Coronary artery (tissue), 2 donors: ENCODE results near the gene RPS6KL1.

Source experiments
- DNase-seq: peaks from one replicate; pipeline ENCODE4 v3.0.0-alpha.2; 2017; ENCODE audit warnings: low spot score
- H3K27ac ChIP-seq, 2 donors: fragments of 200-600 bp; sonication (generic); one replicate each; pipeline ENCODE4 v1.5.1; 2016 to 2019
- H3K4me3 ChIP-seq: fragments of 200-600 bp; sonication (generic); 2 replicates; pipeline ENCODE4 v1.5.1; 2016; ENCODE audit warnings: mild to moderate bottlenecking, moderate library complexity
- CTCF ChIP-seq: fragments of 200-600 bp; sonication (generic); IDR thresholded peaks from one replicate; pipeline ENCODE4 v1.5.1; 2019; ENCODE audit warnings: antibody characterized with exemption

The RPS6KL1 gene

GRCh38 chr14:74955229-74956026 lies 32.4 kb upstream of the RPS6KL1 start, which contains the start of gene PGF:
TSS of gene PGF (minus strand) at chr14:74955597. CDS start at chr14:74955242, 355 bp downstream.
- Histone ChIP-seq H3K4me3 (peak within 1 kb of the TSS; percentile 77), H3K27ac (peak within 1 kb of the TSS; percentile 73 to 74)
- TF ChIP-seq CTCF, result no peak
- no peak for DNase-seq

- TF ChIP-seq CTCF, result no peak
- Histone ChIP-seq H3K4me3 (peak overlapping the region; percentile 77), H3K27ac (peak overlapping the region; percentile 73 to 74)
- DNase-seq, result no peak
These were observed 31.8 kb upstream of the RPS6KL1 start for GRCh38 chr14:74954947-74955228.

- TF ChIP-seq CTCF, result no peak
- Histone ChIP-seq H3K4me3 (peak overlapping the region; percentile 77), H3K27ac (peak overlapping the region; percentile 73 to 74)
- DNase-seq, result no peak
These were observed 31.3 kb upstream of the RPS6KL1 start for GRCh38 chr14:74954232-74954946.

- DNase-seq, result no peak
- Histone ChIP-seq H3K4me3 (peak overlapping the region; percentile 77), H3K27ac (peak overlapping the region in 1 of 2 donors; percentile 73)
- no peak for TF ChIP-seq CTCF
These were observed 30.6 kb upstream of the RPS6KL1 start for GRCh38 chr14:74953686-74954085.

GRCh38 chr14:74952697-74953484 lies 29.8 kb upstream of the RPS6KL1 start:
- Histone ChIP-seq H3K4me3 (peak overlapping the region; percentile 77), H3K27ac (peak overlapping the region in 1 of 2 donors; percentile 73)
- no peak for DNase-seq
- TF ChIP-seq CTCF, result no peak

GRCh38 chr14:74952180-74952665 lies 29.2 kb upstream of the RPS6KL1 start:
- no peak for TF ChIP-seq CTCF
- DNase-seq, result no peak
- Histone ChIP-seq H3K27ac (peak overlapping the region in 1 of 2 donors; percentile 73), H3K4me3 (peak overlapping the region; percentile 37)
